SIG-M5 treated with dmso at 0.1 percent for 504 hours (cell line): ENCODE results near the gene CCDC15.
A peak's percentile ranks its signal among the peaks of the same experiment; 100 is the strongest.
"Not testable (repeated sequence)": the region's sequence is repeated elsewhere in the genome, so short reads cannot be mapped to it uniquely, and the experiment has no call there.

Source experiments
- DNase-seq: peaks from one replicate; lab custom pipeline; 2025; ENCODE audit not compliant: unreplicated experiment; lab: John Stamatoyannopoulos, UW

Gene CCDC15

DNA sequence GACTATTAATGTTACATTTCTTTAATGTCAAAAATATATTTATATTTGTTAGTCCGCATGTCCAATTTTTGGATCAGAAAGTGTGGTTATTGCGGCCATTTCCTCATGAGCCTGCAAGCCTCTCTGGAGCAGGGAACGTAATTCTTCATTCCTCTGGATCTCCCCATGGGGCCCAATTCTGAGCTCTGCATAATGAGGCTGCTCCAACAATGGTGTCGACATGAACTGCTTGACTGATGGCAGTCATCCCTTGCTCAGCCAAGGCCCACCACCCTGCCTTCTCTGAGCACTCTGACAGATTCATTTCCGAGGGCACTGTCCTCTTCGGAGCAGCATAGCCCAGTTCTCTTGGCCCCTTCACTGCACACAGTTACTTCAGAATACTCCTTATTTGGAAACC is 15.0 kb upstream of the CCDC15 start:
- DNase-seq, result no peak

DNA sequence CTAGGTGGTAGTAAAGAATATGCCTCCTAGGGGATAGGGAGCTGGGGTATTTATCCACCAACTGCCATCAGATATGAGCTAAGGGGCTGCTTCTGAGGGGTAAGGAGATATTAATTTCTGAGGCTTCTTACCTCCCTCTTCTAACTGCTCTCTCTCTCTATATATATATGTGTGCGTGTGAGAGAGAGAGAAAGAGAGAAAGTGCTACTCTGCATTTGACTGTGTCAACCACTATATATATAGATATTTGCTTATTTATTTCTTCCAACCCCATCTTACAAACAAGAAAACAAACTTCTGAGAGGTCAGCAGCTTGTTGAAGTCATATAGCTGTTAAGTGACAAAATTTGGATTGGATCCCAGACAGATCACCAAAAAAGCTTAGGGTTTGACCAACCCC is 12.3 kb upstream of the CCDC15 start:
- DNase-seq, result no peak

GRCh38 chr11:124942466-124943253 is 11.3 kb upstream of the CCDC15 start:
- no peak for DNase-seq

DNA sequence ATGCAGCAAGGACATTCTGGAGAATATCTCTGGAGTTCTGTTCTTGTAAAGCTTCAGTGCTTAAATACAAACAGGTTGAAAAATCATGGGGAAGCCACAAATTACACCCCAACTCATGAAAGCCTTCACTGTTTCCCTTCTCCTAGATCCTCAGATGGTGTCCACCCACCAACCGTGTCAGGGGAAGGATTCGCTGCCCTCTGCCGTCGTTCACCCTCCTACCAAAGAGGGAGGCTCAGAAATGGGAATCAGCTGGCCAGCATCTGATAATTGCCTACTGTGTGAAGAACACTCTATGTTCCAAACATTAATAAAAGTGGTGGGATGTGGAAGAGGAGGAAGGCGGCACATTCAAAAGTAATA is 10.8 kb upstream of the CCDC15 start:
- no peak for DNase-seq

DNA sequence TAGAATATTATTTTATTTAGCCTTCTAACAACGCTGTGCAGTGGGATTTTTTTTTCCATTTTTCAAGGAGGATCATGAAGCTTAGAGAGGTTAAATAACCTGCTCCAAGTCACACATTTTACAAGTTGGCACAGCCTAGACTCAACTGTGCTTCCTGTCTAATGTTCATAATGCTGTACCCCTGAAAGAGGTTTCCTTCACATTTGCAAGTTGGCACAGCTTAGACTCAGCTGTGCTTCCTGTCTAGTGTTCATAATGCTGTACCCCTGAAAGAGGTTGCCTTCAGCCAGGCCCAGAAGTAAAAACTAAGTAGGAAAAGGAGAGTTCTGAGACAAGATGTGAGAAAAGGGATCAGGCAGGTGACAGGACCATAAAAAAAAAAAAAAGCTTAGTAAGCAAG is 10.3 kb upstream of the CCDC15 start:
- DNase-seq, result no peak

DNA sequence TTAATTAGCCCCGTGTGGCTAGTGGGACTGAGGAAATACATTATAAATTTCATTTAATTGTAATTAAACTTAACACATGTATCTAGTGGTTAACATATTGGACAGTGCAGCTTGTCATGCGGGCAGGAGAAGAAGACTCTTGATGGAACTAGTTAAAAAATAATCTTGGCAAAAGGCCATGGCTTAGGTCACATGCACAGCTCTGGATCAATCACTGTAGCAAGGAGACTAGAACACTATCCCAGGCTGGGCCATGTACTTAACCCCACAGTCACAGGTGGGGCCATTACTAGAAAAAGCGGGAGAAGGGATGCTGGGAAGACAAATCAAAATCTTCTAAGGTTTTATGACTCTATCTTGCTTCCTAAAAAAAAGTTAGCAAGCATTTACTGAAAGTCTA is 9.4 kb upstream of the CCDC15 start:
- no peak for DNase-seq

- DNase-seq, result no peak
Observed at GRCh38 chr11:124945826-124946225, 8.2 kb upstream of the CCDC15 start.

GRCh38 chr11:124946735-124947141 is 7.3 kb upstream of the CCDC15 start:
- no peak for DNase-seq

DNA sequence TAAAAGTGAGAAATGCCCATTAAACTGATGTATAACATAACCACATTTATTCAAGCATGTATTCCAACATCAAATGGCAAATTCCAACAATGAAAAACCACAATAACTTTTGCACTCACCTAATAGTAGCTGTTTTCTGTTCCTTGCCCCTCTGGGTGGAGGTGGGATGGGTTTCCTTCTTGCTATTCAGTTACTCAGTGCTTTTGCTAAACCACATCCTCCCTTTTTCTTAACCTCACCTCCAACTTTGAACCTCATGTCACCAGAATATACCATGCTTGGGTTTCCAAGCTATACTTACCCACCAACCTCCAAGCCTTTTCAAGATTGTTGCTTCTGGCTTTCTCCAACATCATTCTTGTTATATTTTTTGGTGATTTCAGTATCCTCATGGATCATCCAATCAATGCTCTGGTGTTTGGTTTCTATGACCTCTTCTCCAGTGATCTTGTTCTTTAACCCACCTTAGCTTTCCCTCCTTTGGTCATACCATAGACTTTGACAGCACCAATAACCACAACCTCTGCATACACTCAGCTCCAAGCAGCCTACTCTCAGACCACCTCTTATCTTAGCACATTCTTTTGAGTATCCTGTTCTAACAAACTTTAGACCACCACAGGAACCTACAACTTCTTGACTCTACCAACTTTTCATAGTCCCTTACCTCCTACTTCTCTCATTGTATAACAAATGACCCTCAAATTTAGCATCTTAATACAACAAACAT is 3.2 kb upstream of the CCDC15 start:
- no peak for DNase-seq

- DNase-seq, result no peak
Observed at GRCh38 chr11:124951341-124951740, 2.7 kb upstream of the CCDC15 start.

DNA sequence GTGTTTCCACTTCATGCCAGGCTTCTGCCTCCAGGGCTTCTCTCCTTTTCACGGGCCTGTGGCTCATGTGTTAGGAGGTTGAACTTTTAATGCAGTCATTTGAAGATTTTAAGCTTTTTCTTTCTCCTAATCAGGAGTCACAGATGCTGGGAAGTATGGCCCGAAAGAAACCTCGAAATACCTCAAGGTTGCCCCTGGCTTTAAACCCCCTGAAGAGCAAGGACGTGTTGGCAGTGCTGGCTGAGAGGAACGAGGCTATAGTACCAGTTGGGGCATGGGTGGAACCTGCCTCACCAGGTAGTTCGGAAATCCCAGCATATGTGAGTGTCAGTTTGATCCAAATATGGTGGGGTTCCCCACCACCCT is 571 bp downstream of the CCDC15 start:
- DNase-seq, result no peak

DNA sequence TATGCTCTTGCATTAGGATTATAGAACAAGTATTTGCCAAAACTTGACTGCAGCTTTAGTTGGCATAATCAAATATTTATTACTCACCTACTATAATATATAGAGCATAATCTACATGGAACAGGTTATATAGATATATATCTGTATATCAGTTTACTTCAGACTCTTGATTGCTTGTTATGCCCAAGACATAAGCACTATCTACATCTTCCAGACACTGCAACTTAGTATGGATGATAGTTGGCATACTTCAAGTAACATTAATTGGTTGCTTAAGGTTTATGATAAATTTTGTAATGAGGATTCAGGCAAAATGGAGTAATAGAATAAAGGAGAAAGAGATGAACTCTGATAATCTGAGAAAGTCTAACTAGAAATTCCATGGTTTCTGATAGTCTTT is 1.0 kb downstream of the CCDC15 start:
- no peak for DNase-seq

- peak; percentile 70 for DNase-seq
Observed at GRCh38 chr11:124961972-124962609, 8.1 kb downstream of the CCDC15 start.

DNA sequence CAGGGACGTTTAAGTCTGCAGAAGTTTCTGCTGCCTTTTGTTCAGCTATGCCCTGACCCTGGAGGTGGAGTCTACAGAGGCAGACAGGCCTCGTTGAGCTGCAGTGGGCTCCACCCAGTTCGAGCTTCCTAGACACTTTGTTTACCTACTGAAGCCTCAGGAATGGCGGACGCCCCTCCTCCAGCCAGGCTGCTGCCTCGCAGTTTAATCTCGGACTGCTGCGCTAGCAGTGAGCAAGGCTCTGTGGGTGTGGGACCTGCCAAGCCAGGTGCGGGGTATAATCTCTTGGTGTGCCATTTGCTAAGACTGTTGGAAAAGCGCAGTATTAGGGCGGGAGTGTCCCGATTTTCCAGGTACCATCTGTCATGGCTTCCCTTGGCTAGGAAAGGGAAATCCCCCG is 14.2 kb downstream of the CCDC15 start:
- not testable (repeated sequence) for DNase-seq

GRCh38 chr11:124970925-124971324 is 16.9 kb downstream of the CCDC15 start:
- peak; percentile 65 for DNase-seq

GRCh38 chr11:124971810-124972209 is 17.8 kb downstream of the CCDC15 start:
- no peak for DNase-seq

- DNase-seq, result no peak
Observed at GRCh38 chr11:124976531-124976930, 22.5 kb downstream of the CCDC15 start.

GRCh38 chr11:124977006-124977405 is 23.0 kb downstream of the CCDC15 start:
- DNase-seq, result no peak

GRCh38 chr11:124978316-124978715 is 24.3 kb downstream of the CCDC15 start:
- DNase-seq, result no peak

DNA sequence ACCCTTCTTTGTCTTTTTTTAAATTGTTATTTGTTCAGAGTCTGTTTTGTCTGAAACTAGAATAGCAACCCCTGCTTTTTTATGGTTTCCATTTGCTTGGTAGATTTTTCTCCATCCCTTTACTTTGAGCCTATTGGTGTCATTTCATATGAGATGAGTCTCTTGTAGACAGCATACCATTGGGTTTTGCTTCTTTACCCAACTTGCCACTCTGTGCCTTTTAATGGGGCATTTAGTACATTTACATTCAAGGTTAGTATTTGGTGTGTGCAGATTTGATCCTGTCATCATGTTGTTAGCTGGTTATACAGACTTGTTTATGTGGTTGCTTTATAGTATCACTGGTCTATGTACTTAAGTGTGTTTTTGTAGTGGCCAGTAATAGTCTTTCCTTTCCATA is 28.0 kb downstream of the CCDC15 start:
- no peak for DNase-seq

DNA sequence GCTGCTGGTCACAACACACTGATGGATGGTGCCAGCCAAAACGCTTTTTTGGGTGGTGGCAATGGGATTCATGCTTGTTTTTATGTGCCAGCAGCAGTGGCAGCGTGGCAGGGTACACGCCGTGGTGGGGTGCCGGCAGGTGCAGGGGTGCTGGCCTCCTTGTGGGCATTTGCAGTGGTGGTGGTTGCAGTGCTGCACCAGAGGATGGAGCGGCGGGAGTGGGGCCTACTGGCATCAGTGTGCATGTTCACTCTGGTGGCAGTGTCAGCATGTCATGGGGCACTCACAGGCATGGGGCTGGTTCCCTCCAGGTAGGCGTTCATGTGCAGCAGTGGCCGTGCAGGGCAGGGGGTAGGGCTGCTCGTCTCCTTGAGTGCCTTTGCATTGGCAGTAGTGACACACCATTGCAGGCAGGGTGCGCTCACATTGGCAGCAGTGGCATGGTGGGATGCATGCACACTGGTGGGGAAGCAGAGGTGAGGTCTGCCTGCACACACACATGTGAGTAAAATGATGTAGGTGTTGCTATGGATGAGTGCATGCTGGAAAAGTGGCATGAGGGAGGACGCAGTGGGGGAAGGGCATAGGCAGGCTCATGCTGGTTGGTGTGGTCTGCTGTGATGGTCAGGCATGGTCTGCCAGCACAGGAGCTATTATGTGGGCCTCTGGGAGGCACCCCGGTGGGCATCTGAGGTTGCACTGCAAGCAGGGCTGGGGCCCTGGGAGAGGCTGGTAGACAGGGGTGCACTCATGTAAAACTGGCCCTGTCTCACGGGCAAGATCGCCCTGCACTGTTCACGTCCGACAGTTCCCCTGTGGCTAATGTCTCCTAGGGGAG is 29.9 kb downstream of the CCDC15 start:
- DNase-seq, result no peak
